ENCODE measurements around the gene METTL1.
"Not testable (repeated sequence)": the region's sequence is repeated elsewhere in the genome, so short reads cannot be mapped to it uniquely, and the experiment has no call there.

METTL1 gene

GRCh38 chr12:57771873-57772428 is at the start of gene METTL1:
TSS of gene METTL1 (minus strand) at chr12:57772105. CDS start at chr12:57772083, 22 bp downstream.
- peak; percentile 86 to 90 for DNase-seq (ENCODE audit: low read depth in 2 of 2)

- DNase-seq (ENCODE audit: low read depth in 2 of 2), result not testable (repeated sequence)
These were observed 49.1 kb upstream of the METTL1 start for GRCh38 chr12:57821015-57821414.

- DNase-seq (ENCODE audit: low read depth in 2 of 2), result not testable (repeated sequence)
These were observed 48.2 kb upstream of the METTL1 start for GRCh38 chr12:57820119-57820518.

- not testable (repeated sequence) for DNase-seq (ENCODE audit: low read depth in 2 of 2)
These were observed 46.1 kb upstream of the METTL1 start for GRCh38 chr12:57817990-57818331.

GRCh38 chr12:57817261-57817989 is 45.5 kb upstream of the METTL1 start:
- no peak for DNase-seq (ENCODE audit: low read depth in 2 of 2)

- DNase-seq (ENCODE audit: low read depth in 2 of 2), result no peak
These were observed 44.9 kb upstream of the METTL1 start for GRCh38 chr12:57816855-57817151.

GRCh38 chr12:57816001-57816854 is 44.3 kb upstream of the METTL1 start:
- no peak for DNase-seq (ENCODE audit: low read depth in 2 of 2)

GRCh38 chr12:57815177-57816000 is 43.5 kb upstream of the METTL1 start:
- no peak for DNase-seq (ENCODE audit: low read depth in 2 of 2)

GRCh38 chr12:57813971-57814772 is 42.3 kb upstream of the METTL1 start:
- DNase-seq (ENCODE audit: low read depth in 2 of 2), result no peak

GRCh38 chr12:57813111-57813970 is 41.4 kb upstream of the METTL1 start:
- no peak for DNase-seq (ENCODE audit: low read depth in 2 of 2)

- no peak for DNase-seq (ENCODE audit: low read depth in 2 of 2)
These were observed 39.3 kb upstream of the METTL1 start for GRCh38 chr12:57811028-57811755.

GRCh38 chr12:57810450-57810849 is 38.5 kb upstream of the METTL1 start:
- no peak for DNase-seq (ENCODE audit: low read depth in 2 of 2)

- no peak for DNase-seq (ENCODE audit: low read depth in 2 of 2)
These were observed 37.5 kb upstream of the METTL1 start for GRCh38 chr12:57809425-57809824.

GRCh38 chr12:57808351-57808750 is 36.4 kb upstream of the METTL1 start:
- no peak for DNase-seq (ENCODE audit: low read depth in 2 of 2)

- no peak for DNase-seq (ENCODE audit: low read depth in 2 of 2)
These were observed 35.4 kb upstream of the METTL1 start for GRCh38 chr12:57807285-57807684.

GRCh38 chr12:57806677-57807076 is 34.8 kb upstream of the METTL1 start:
- DNase-seq (ENCODE audit: low read depth in 2 of 2), result no peak

- DNase-seq (ENCODE audit: low read depth in 2 of 2), result peak; percentile 7 to 12
These were observed 31.5 kb upstream of the METTL1 start for GRCh38 chr12:57803319-57803893.

GRCh38 chr12:57802607-57803006 is 30.7 kb upstream of the METTL1 start:
- DNase-seq (ENCODE audit: low read depth in 2 of 2), result no peak

- no peak for DNase-seq (ENCODE audit: low read depth in 2 of 2)
These were observed 29.1 kb upstream of the METTL1 start for GRCh38 chr12:57800965-57801364.
